Measurements from ENCODE around the gene RNF215. TPM values are rescaled to one million over a fixed set of nuclear protein-coding genes. Genes with fewer than 3 reads are reported as not detected.

RNF215 gene
- total and polyA plus RNA-seq, 10 of the 15 experiments (the other 5 are each of a cell fraction or from before 2014, with no cell fraction given) = 0.31 to 7.6 (median 3.0) TPM; not detected in 1

- TF ChIP-seq CTCF (IDR thresholded peaks at IDR 0.05 in 2 of 3, conservative IDR thresholded peaks at IDR 0.05 in 1 of 3; ENCODE audit: control insufficient read depth in 2 of 3, extremely low read depth in 1 of 3, insufficient read depth in 1 of 3, low read depth in 3 of 3, low read length in 3 of 3) (peak; percentile 82 to 93 (median 90)), TCF12 (IDR thresholded peaks at IDR 0.05; ENCODE audit: low read depth, low read length) (0 out of 2 replicates have a peak, but pooled peaks have one; percentile 40), ZNF217 (IDR thresholded peaks at IDR 0.05) (no peak), SMARCA5 (IDR thresholded peaks at IDR 0.05) (peak; percentile 83), NR2C1 (IDR thresholded peaks at IDR 0.05) (no peak), EP300 (IDR thresholded peaks at IDR 0.05; ENCODE audit: borderline replicate concordance in 1 of 2, control insufficient read depth in 1 of 2, low read depth in 2 of 2, low read length in 2 of 2) (no peak)
- TF ChIP-seq, protein P1, sequence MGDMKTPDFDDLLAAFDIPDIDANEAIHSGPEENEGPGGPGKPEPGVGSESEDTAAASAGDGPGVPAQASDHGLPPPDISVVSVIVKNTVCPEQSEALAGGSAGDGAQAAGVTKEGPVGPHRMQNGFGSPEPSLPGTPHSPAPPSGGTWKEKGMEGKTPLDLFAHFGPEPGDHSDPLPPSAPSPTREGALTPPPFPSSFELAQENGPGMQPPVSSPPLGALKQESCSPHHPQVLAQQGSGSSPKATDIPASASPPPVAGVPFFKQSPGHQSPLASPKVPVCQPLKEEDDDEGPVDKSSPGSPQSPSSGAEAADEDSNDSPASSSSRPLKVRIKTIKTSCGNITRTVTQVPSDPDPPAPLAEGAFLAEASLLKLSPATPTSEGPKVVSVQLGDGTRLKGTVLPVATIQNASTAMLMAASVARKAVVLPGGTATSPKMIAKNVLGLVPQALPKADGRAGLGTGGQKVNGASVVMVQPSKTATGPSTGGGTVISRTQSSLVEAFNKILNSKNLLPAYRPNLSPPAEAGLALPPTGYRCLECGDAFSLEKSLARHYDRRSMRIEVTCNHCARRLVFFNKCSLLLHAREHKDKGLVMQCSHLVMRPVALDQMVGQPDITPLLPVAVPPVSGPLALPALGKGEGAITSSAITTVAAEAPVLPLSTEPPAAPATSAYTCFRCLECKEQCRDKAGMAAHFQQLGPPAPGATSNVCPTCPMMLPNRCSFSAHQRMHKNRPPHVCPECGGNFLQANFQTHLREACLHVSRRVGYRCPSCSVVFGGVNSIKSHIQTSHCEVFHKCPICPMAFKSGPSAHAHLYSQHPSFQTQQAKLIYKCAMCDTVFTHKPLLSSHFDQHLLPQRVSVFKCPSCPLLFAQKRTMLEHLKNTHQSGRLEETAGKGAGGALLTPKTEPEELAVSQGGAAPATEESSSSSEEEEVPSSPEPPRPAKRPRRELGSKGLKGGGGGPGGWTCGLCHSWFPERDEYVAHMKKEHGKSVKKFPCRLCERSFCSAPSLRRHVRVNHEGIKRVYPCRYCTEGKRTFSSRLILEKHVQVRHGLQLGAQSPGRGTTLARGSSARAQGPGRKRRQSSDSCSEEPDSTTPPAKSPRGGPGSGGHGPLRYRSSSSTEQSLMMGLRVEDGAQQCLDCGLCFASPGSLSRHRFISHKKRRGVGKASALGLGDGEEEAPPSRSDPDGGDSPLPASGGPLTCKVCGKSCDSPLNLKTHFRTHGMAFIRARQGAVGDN (IDR thresholded peaks at IDR 0.05) = peak; percentile 62
Measured at GRCh38 chr22:30390974-30391691, 3.9 kb upstream of the RNF215 start (continued).

Measured in GM12878 (cell line).